Measurements from ENCODE around the gene MYOF. TPM values are rescaled to one million over a fixed set of nuclear protein-coding genes. Genes with fewer than 3 reads are reported as not detected.

MYOF gene
- polyA plus RNA-seq, 1 of the 3 experiments (the other 2 are of a cell fraction) = 103 TPM

GRCh38 chr10:93299606-93300287 lies 182.4 kb downstream of the MYOF start:
- no peak for DNase-seq
- Histone ChIP-seq H3K36me3 (replicated peaks in 1 of 2; ENCODE audit: control insufficient read depth in 1 of 2, insufficient read depth in 2 of 2, low read length in 1 of 2) (peaks cover 0 to 4% of the 10 kb centered on the region in 2 experiments), H2AFZ (ENCODE audit: low read depth) (no peak overlapping the region), H3K27ac (ENCODE audit: low read depth in 2 of 2, low read length in 1 of 2) (no peak overlapping the region), H3K9me2 (no peaks in the 10 kb centered on the region), H3K79me2 (ENCODE audit: insufficient read depth) (no peaks in the 10 kb centered on the region), H3F3A (replicated peaks; ENCODE audit: insufficient read depth) (peaks cover 9% of the 10 kb centered on the region), H3K4me1 (ENCODE audit: control insufficient read depth in 1 of 2, insufficient read depth in 2 of 2, low read depth in 1 of 2, low read length in 1 of 2) (no peaks in the 10 kb centered on the region), H3K4me3 (ENCODE audit: low read depth in 2 of 2, low read length in 1 of 2) (no peak overlapping the region), H3K27me3 (ENCODE audit: insufficient read depth) (no peaks in the 10 kb centered on the region), H3K4me2 (no peak overlapping the region), H3K9ac (no peak overlapping the region), H3K9me3 (no peaks in the 10 kb centered on the region), H4K20me1 (ENCODE audit: insufficient read depth) (no peaks in the 10 kb centered on the region)
- ChIA-PET CTCF (interaction anchor here (1.6 kb wide), 1 partner anchor 220 kb away, joined by 3 read pairs; no protein-coding TSS in a partner anchor), POLR2A (no interaction called here)
- 90% methylated on average over 16 of the region's 18 CpGs for WGBS (ENCODE audit: low lambda C conversion rate)
- TF ChIP-seq EP300 (IDR thresholded peaks at IDR 0.05; ENCODE audit: borderline replicate concordance in 1 of 2, low read depth in 1 of 2, low read length in 1 of 2) = no peak
- TF ChIP-seq TEAD4 (IDR thresholded peaks at IDR 0.05; ENCODE audit: borderline replicate concordance, insufficient read depth) = no peak
- TF ChIP-seq TCF12 (IDR thresholded peaks at IDR 0.05) = no peak
- TF ChIP-seq FOSL2 (IDR thresholded peaks at IDR 0.05; ENCODE audit: borderline replicate concordance, low read depth) = no peak
- TF ChIP-seq, protein P1, sequence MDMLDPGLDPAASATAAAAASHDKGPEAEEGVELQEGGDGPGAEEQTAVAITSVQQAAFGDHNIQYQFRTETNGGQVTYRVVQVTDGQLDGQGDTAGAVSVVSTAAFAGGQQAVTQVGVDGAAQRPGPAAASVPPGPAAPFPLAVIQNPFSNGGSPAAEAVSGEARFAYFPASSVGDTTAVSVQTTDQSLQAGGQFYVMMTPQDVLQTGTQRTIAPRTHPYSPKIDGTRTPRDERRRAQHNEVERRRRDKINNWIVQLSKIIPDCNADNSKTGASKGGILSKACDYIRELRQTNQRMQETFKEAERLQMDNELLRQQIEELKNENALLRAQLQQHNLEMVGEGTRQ (IDR thresholded peaks at IDR 0.05; ENCODE audit: borderline replicate concordance, low read depth, low read length) = no peak
- no peak for TF ChIP-seq EZH2phosphoT487 (IDR thresholded peaks at IDR 0.05; ENCODE audit: borderline replicate concordance, low read depth)
- TF ChIP-seq REST (IDR thresholded peaks at IDR 0.05; ENCODE audit: low read depth, low read length) = no peak
- TF ChIP-seq FOXM1 (IDR thresholded peaks at IDR 0.05; ENCODE audit: low read depth) = no peak
- no peak for TF ChIP-seq PBX3 (IDR thresholded peaks at IDR 0.05)
- TF ChIP-seq SIN3A (IDR thresholded peaks at IDR 0.05; ENCODE audit: borderline replicate concordance, low read depth, low read length) = no peak
- no peak for TF ChIP-seq YY1 (IDR thresholded peaks at IDR 0.05; ENCODE audit: low read depth)
- TF ChIP-seq POLR2AphosphoS5 (IDR thresholded peaks at IDR 0.05; ENCODE audit: low read depth, low read length) = no peak
- TF ChIP-seq RCOR1 (IDR thresholded peaks at IDR 0.05; ENCODE audit: low read length) = no peak

Data from SK-N-SH (cell line).